Parathyroid adenoma (tissue), 2 donors: ENCODE data around the gene PIAS4.

Experiments used
- H2AFZ ChIP-seq: fragments of 300-600 bp; sonication (generic); one replicate; pipeline ENCODE4 v1.7.0; 2017; ENCODE audit warnings: antibody characterized with exemption, mild to moderate bottlenecking
- H3K27ac ChIP-seq: fragments of 300-600 bp; sonication (generic); one replicate; pipeline ENCODE4 v1.7.0; 2017
- H3K27me3 ChIP-seq: fragments of 300-600 bp; sonication (generic); one replicate; pipeline ENCODE4 v1.7.0; 2017; ENCODE audit warnings: low read length; ENCODE audit not compliant: control insufficient read depth, insufficient read depth
- H3K36me3 ChIP-seq: fragments of 300-600 bp; sonication (generic); one replicate; pipeline ENCODE4 v1.7.0; 2017; ENCODE audit warnings: low read length; ENCODE audit not compliant: control insufficient read depth, insufficient read depth
- H3K4me1 ChIP-seq: fragments of 300-600 bp; sonication (generic); one replicate; pipeline ENCODE4 v1.7.0; 2017; ENCODE audit warnings: control low read depth
- H3K4me2 ChIP-seq: fragments of 300-600 bp; sonication (generic); one replicate; pipeline ENCODE4 v1.7.0; 2017; ENCODE audit warnings: low read length
- H3K4me3 ChIP-seq: fragments of 300-600 bp; sonication (generic); one replicate; pipeline ENCODE4 v1.7.0; 2017; ENCODE audit warnings: low read depth, low read length
- H3K79me2 ChIP-seq: fragments of 300-600 bp; sonication (generic); one replicate; pipeline ENCODE4 v1.7.0; 2017; ENCODE audit warnings: control low read depth
- H3K9ac ChIP-seq: fragments of 300-600 bp; sonication (generic); one replicate; pipeline ENCODE4 v1.7.0; 2017; ENCODE audit warnings: mild to moderate bottlenecking
- H3K9me3 ChIP-seq: fragments of 300-600 bp; sonication (generic); one replicate; pipeline ENCODE4 v1.7.0; 2017; ENCODE audit warnings: low read length; ENCODE audit not compliant: control insufficient read depth
- TF ChIP-seq, protein P1 (sequence below): fragments of 300-600 bp; sonication (generic); IDR thresholded peaks from one replicate; pipeline ENCODE4 v1.7.0; 2017; ENCODE audit warnings: antibody characterized with exemption, mild to moderate bottlenecking
- donor health status: primary hyperparathyroidism.

The PIAS4 gene

DNA sequence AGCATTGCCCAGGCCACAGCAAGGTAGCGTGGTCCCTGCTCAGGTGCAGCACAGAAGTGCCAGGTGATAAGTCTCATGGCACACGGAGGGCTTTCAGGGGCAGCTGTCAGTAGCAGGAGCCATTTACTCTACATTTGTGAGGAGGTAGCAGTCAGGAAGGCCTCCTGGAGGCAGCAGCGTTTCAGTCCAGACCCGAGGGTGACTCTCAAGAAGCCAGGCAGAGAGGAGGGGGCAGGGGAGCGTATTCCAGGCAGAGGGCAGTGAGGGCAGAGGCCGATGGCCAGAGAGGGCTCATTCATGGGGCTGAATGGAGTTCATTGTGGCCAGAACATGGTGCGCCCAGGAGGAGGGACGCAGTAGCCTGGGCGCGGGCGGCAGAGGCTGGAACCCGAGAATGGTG, 8.9 kb downstream of the PIAS4 start:
- H3K4me1 ChIP-seq = no peaks in the 10 kb centered on the region
- no peak overlapping the region for H3K27ac ChIP-seq
- TF ChIP-seq, protein P1, sequence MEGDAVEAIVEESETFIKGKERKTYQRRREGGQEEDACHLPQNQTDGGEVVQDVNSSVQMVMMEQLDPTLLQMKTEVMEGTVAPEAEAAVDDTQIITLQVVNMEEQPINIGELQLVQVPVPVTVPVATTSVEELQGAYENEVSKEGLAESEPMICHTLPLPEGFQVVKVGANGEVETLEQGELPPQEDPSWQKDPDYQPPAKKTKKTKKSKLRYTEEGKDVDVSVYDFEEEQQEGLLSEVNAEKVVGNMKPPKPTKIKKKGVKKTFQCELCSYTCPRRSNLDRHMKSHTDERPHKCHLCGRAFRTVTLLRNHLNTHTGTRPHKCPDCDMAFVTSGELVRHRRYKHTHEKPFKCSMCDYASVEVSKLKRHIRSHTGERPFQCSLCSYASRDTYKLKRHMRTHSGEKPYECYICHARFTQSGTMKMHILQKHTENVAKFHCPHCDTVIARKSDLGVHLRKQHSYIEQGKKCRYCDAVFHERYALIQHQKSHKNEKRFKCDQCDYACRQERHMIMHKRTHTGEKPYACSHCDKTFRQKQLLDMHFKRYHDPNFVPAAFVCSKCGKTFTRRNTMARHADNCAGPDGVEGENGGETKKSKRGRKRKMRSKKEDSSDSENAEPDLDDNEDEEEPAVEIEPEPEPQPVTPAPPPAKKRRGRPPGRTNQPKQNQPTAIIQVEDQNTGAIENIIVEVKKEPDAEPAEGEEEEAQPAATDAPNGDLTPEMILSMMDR = no peak
- H3K36me3 ChIP-seq = no peaks in the 10 kb centered on the region
- no peak overlapping the region for H2AFZ ChIP-seq
- peaks cover 53% of the 10 kb centered on the region for H3K79me2 ChIP-seq
- H3K27me3 ChIP-seq = no peaks in the 10 kb centered on the region
- H3K9me3 ChIP-seq = no peaks in the 10 kb centered on the region
- no peak overlapping the region for H3K4me2 ChIP-seq
- no peak overlapping the region for H3K9ac ChIP-seq
- H3K4me3 ChIP-seq = no peak overlapping the region

DNA sequence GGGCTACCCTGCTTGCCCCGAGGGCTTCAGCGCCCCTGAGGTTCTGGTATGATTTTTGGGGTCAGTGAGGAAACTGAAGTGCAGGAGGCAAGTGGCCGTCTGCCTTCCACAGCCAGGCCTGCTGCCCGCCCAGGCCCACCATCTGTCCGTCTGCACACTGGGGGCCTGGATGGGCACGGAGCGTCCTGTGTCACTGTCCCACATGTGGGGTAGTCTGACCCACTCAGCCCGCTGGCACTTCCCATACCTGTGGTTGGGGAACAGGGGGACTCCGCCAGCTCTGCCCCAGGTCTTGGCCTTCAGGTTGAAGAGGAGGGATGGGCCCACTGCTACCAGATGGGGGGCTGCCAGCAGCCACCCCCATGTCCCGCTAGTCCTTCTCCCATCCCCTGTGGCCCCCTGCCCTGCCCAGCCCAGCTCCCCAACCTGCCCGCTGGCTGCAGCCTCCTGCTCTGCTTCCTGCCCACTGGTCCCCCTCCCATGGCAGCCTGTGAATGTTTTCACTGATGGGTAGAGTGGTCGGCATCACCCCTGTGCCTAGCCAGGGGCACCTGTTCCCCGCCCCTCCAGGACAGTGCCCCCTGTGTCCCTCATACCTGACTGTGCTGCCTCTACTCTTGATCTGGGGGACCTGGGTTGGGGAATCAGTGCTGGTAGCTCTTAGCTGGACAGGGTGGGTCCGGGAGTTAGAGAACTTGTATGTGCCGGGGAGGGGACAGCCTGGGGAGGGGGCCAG, 9.5 kb downstream of the PIAS4 start:
- no peaks in the 10 kb centered on the region for H3K36me3 ChIP-seq
- H3K27me3 ChIP-seq = no peaks in the 10 kb centered on the region
- H3K4me1 ChIP-seq = no peaks in the 10 kb centered on the region
- TF ChIP-seq, protein P1 = no peak
- H3K9me3 ChIP-seq = no peaks in the 10 kb centered on the region
- H3K79me2 ChIP-seq = peaks cover 54% of the 10 kb centered on the region
- H3K4me2 ChIP-seq = no peak overlapping the region
- no peak overlapping the region for H3K4me3 ChIP-seq
- no peak overlapping the region for H3K27ac ChIP-seq
- H3K9ac ChIP-seq = no peak overlapping the region
- no peak overlapping the region for H2AFZ ChIP-seq

DNA sequence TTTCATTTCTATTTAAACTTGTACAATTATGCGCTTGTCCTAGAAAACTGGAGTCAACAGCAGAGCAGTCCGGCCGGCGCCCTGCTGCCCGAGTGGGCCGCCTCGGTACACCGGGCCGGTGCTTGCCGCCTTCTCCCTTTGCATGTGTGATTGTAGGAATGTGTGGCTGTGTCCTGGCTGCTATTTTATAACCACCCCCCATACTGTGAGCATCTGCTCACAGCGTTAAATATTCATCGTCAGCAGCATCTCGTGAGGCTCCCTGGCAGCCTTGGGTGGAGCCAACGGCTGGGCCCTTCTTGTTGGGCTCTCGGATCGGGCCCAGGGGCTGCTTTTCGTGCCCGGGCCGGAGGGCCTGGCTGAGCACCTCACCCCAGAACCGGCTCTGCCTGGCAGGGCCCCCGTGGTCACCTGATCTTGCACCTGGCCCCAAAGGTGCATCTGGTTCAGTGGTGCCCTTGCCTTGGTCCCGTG, 10.6 kb downstream of the PIAS4 start:
- Histone ChIP-seq H3K4me2 (no peak overlapping the region), H3K79me2 (peaks cover 45% of the 10 kb centered on the region), H3K9me3 (no peaks in the 10 kb centered on the region), H3K9ac (no peak overlapping the region), H3K27me3 (no peaks in the 10 kb centered on the region), H3K4me3 (no peak overlapping the region), H2AFZ (no peak overlapping the region), H3K36me3 (no peaks in the 10 kb centered on the region), H3K27ac (no peak overlapping the region), H3K4me1 (no peaks in the 10 kb centered on the region)
- TF ChIP-seq, protein P1 = no peak

DNA sequence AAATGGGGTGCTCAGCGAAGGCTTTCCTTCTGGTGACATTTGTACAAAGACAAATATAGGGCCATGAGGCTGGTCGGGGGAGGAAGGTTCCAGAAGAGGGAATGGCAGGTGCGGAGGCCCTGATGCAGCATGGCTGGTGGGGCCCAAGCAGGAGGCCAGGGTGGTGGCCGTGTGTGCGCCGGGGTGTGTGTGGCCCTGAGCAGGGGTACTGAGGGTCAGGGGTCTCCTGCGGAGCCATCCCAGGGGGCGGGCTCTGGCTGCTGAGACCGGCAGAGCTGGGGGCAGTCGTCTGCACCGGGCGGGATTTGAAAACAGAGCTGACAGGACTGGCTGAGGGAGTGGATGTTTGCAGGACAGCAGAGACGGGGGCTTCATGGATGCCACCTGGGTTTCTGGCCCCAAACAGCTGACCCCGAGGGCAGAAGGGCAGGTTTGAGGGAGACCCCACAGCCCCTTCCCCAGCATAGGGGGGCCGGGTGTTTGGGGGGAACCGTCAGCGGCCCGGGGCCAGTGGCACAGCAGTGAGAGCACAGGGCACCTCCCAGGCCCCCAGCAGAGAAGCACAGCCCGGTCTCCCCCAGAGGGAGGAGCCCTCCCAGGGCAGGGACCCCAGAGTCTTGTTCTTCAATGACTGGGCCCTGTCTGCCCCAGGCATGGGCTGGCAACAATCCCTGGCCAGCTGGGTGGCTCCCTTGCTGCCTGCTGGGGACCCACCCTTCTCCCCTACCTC, 11.4 kb downstream of the PIAS4 start:
- no peak overlapping the region for H3K4me2 ChIP-seq
- no peak overlapping the region for H2AFZ ChIP-seq
- peaks cover 39% of the 10 kb centered on the region for H3K79me2 ChIP-seq
- no peaks in the 10 kb centered on the region for H3K9me3 ChIP-seq
- no peak overlapping the region for H3K4me3 ChIP-seq
- no peak overlapping the region for H3K9ac ChIP-seq
- H3K36me3 ChIP-seq = no peaks in the 10 kb centered on the region
- TF ChIP-seq, protein P1 = no peak
- H3K27ac ChIP-seq = no peak overlapping the region
- H3K4me1 ChIP-seq = no peaks in the 10 kb centered on the region
- no peaks in the 10 kb centered on the region for H3K27me3 ChIP-seq
